ENCODE data around the gene S1PR2. TPM values are rescaled to one million over a fixed set of nuclear protein-coding genes. Genes with fewer than 3 reads are reported as not detected.
A peak's percentile ranks its signal among the peaks of the same experiment; 100 is the strongest.

Gene S1PR2
- total RNA-seq, 1 donor, result 35.4 TPM

- TF ChIP-seq CTCF (IDR thresholded peaks at IDR 0.05; ENCODE audit: insufficient read depth, low read depth, low read length), result no peak
- H3K4me3 ChIP-seq (ENCODE audit: low read depth, low read length), result no peak overlapping the region
- no peak for DNase-seq (ENCODE audit: low read depth)
These were observed 7.5 kb downstream of the S1PR2 start for GRCh38 chr19:10223488-10224213.

- no peak for TF ChIP-seq CTCF (IDR thresholded peaks at IDR 0.05; ENCODE audit: insufficient read depth, low read depth, low read length)
- H3K4me3 ChIP-seq (ENCODE audit: low read depth, low read length), result no peak overlapping the region
- no peak for DNase-seq (ENCODE audit: low read depth)
These were observed 8.8 kb downstream of the S1PR2 start for GRCh38 chr19:10222201-10222890.

GRCh38 chr19:10220695-10221094, 10.4 kb downstream of the S1PR2 start:
- DNase-seq (ENCODE audit: low read depth), result no peak
- no peak for TF ChIP-seq CTCF (IDR thresholded peaks at IDR 0.05; ENCODE audit: insufficient read depth, low read depth, low read length)
- H3K4me3 ChIP-seq (ENCODE audit: low read depth, low read length), result no peak overlapping the region

- peak; percentile 38 for DNase-seq (ENCODE audit: low read depth)
- peak; percentile 44 for TF ChIP-seq CTCF (IDR thresholded peaks at IDR 0.05; ENCODE audit: insufficient read depth, low read depth, low read length)
- H3K4me3 ChIP-seq (ENCODE audit: low read depth, low read length), result no peak overlapping the region
These were observed 11.5 kb downstream of the S1PR2 start for GRCh38 chr19:10219678-10220077.

- DNase-seq (ENCODE audit: low read depth), result no peak
- TF ChIP-seq CTCF (IDR thresholded peaks at IDR 0.05; ENCODE audit: insufficient read depth, low read depth, low read length), result no peak
- H3K4me3 ChIP-seq (ENCODE audit: low read depth, low read length), result no peak overlapping the region
These were observed 14.0 kb downstream of the S1PR2 start for GRCh38 chr19:10217085-10217484.

- no peak overlapping the region for H3K4me3 ChIP-seq (ENCODE audit: low read depth, low read length)
- TF ChIP-seq CTCF (IDR thresholded peaks at IDR 0.05; ENCODE audit: insufficient read depth, low read depth, low read length), result no peak
- peak; percentile 5 for DNase-seq (ENCODE audit: low read depth)
These were observed 16.3 kb downstream of the S1PR2 start for GRCh38 chr19:10214784-10215183.
